Loucy (cell line): ENCODE data around the gene KCNMA1.

Experiments
- EZH2phosphoT487 ChIP-seq: fragments of 200-600 bp; IDR thresholded peaks from 2 replicates; pipeline ENCODE4 v1.6.1; 2018; ENCODE audit warnings: antibody characterized with exemption, mild to moderate bottlenecking, moderate library complexity, borderline replicate concordance
- TF ChIP-seq, protein P1 (sequence below): fragments of 200-600 bp; sonication (generic); conservative IDR thresholded peaks from 2 replicates; pipeline ENCODE4 v1.5.1; 2014; ENCODE audit warnings: mild to moderate bottlenecking, antibody characterized with exemption, low read length

DNA sequence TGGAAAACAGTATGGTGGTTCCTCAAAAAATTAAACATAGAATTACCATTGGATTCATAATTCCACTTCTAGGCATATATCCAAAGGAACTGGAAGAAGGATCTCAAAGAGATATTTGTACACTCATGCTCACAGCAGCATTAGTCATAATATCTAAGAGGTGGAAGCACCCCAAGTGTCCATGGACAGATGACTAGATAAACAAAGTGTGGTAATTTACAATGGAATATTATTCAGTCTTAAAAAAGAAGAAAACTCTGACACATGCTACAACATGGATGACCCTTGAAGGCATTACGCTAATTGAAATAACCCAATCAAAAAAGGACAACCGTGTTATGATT is 594.2 kb downstream of the KCNMA1 start:
- TF ChIP-seq, protein P1, sequence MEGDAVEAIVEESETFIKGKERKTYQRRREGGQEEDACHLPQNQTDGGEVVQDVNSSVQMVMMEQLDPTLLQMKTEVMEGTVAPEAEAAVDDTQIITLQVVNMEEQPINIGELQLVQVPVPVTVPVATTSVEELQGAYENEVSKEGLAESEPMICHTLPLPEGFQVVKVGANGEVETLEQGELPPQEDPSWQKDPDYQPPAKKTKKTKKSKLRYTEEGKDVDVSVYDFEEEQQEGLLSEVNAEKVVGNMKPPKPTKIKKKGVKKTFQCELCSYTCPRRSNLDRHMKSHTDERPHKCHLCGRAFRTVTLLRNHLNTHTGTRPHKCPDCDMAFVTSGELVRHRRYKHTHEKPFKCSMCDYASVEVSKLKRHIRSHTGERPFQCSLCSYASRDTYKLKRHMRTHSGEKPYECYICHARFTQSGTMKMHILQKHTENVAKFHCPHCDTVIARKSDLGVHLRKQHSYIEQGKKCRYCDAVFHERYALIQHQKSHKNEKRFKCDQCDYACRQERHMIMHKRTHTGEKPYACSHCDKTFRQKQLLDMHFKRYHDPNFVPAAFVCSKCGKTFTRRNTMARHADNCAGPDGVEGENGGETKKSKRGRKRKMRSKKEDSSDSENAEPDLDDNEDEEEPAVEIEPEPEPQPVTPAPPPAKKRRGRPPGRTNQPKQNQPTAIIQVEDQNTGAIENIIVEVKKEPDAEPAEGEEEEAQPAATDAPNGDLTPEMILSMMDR = no peak
- no peak for TF ChIP-seq EZH2phosphoT487
